NCI-H2029 treated with DMSO at 0.1 percent for 48 hours (cell line): ENCODE data around the gene ZNF382.

Experiments
- DNase-seq: peaks from one replicate; lab custom pipeline; 2025; lab: John Stamatoyannopoulos, UW

The ZNF382 gene

GRCh38 chr19:36679455-36679854 lies 74.3 kb downstream of the ZNF382 start:
- no peak for DNase-seq
